GM12878 (cell line): Measurements from ENCODE around the gene ICA1L. TPM values are rescaled to one million over a fixed set of nuclear protein-coding genes. Genes with fewer than 3 reads are reported as not detected.

Experiments used
- ATAC-seq: fragments of 200-7000 bp; cut with Tn5 transposase; 3 replicates; pipeline ENCODE4 v1.9.1; 2020; ENCODE audit warnings: mild to moderate bottlenecking, moderate library complexity
- BruUV-seq: library from RNA; stranded (reverse); fragments of 400-500 nt; replicated peaks from 2 replicates; lab custom pipeline; 2021; lab: Mats Ljungman, UMichigan
- CTCF ChIA-PET: fragments of 300-600 bp; sonication (Branson Sonifier 250); formaldehyde crosslinking; extraction: SDS; loops from one replicate; lab custom pipeline; 2021; ENCODE audit warnings: inconsistent platforms; lab: Yijun Ruan, JAX
- POLR2A ChIA-PET: fragments of 350-600 bp; formaldehyde crosslinking; extraction: SDS; loops from one replicate; lab custom pipeline; 2021; ENCODE audit warnings: inconsistent platforms; lab: Charles Lee
- RAD21 ChIA-PET: fragments of 300-600 bp; sonication (Branson Sonifier 250); formaldehyde crosslinking; loops from one replicate; lab custom pipeline; 2023; ENCODE audit warnings: antibody characterized with exemption; ENCODE audit not compliant: unreplicated experiment; lab: Charles Lee
- SMC1A ChIA-PET: fragments of 300-600 bp; sonication (Branson Sonifier 250); formaldehyde crosslinking; loops from one replicate; lab custom pipeline; 2023; ENCODE audit not compliant: unreplicated experiment, uncharacterized antibody; lab: Charles Lee
- DNase-seq: peaks from one replicate; pipeline ENCODE4 v3.0.0-alpha.2; 2011; ENCODE audit warnings: low read depth, low spot score
- FAIRE-seq: peaks from 3 replicates; lab custom pipeline; 2011; peaks lifted over from hg19 to GRCh38; lab: Jason Lieb, UNC
- H2AFZ ChIP-seq: 2 replicates; pipeline ENCODE4 v1.6.0; 2011; ENCODE audit warnings: low read depth, low read length, control low read depth; ENCODE audit not compliant: control insufficient read depth
- H3K27ac ChIP-seq: 2 replicates; pipeline ENCODE4 v1.5.1; 2011; ENCODE audit warnings: control low read depth; ENCODE audit not compliant: control insufficient read depth, insufficient read depth
- H3K27me3 ChIP-seq, 2 experiments: replicated peaks in 1 of 2; 2 replicates each; pipeline versions ENCODE4 v1.6.0 to v1.6.1; 2011; ENCODE audit warnings: low read length in 1 of 2; ENCODE audit not compliant: control insufficient read depth in 2 of 2, insufficient read depth in 2 of 2
- H3K36me3 ChIP-seq, 2 experiments: 2 replicates each; pipeline ENCODE4 v1.5.1; 2011; ENCODE audit warnings: low read length in 1 of 2; ENCODE audit not compliant: control insufficient read depth in 2 of 2, insufficient read depth in 2 of 2
- H3K4me1 ChIP-seq: 2 replicates; pipeline ENCODE4 v1.6.1; 2011; ENCODE audit warnings: mild to moderate bottlenecking, low read length, moderate library complexity, mixed read lengths; ENCODE audit not compliant: control insufficient read depth, insufficient read depth
- H3K4me2 ChIP-seq: 2 replicates; pipeline ENCODE4 v1.6.0; 2011; ENCODE audit warnings: control low read depth; ENCODE audit not compliant: control insufficient read depth, insufficient read depth
- H3K4me3 ChIP-seq: fragments of 200-600 bp; sonication (generic); 2 replicates; pipeline ENCODE4 v1.5.1; 2016
- H3K79me2 ChIP-seq: 2 replicates; pipeline ENCODE4 v1.6.0; 2011; ENCODE audit warnings: low read length; ENCODE audit not compliant: control insufficient read depth, insufficient read depth
- H3K9ac ChIP-seq: 2 replicates; pipeline ENCODE4 v1.8.0; 2011; ENCODE audit warnings: low read length, control low read depth, mixed read lengths; ENCODE audit not compliant: control insufficient read depth, insufficient read depth
- H3K9me3 ChIP-seq: replicated peaks from 3 replicates; pipeline ENCODE4 v1.5.1; 2011; ENCODE audit warnings: mild to moderate bottlenecking, low read length; ENCODE audit not compliant: control insufficient read depth, insufficient read depth
- H4K20me1 ChIP-seq: 2 replicates; pipeline ENCODE4 v1.6.0; 2011; ENCODE audit not compliant: control insufficient read depth, insufficient read depth
- BRCA1 ChIP-seq: IDR thresholded peaks from 2 replicates; pipeline ENCODE4 v1.6.1; 2011; ENCODE audit warnings: low read depth, low read length, improper control_type of control experiment
- CBX5 ChIP-seq: sonication (generic); IDR thresholded peaks from 2 replicates; pipeline ENCODE4 v1.6.1; 2016; ENCODE audit warnings: low read depth, moderate library complexity, mild to moderate bottlenecking, inconsistent platforms
- MEF2B ChIP-seq: fragments of 450-650 bp; IDR thresholded peaks from 2 replicates; pipeline ENCODE4 v1.6.1; 2018; ENCODE audit warnings: mild to moderate bottlenecking, moderate library complexity; ENCODE audit not compliant: partially characterized antibody, poor library complexity, severe bottlenecking
- MTA3 ChIP-seq: IDR thresholded peaks from 2 replicates; pipeline ENCODE4 v1.6.1; 2012; ENCODE audit warnings: low read length, inconsistent platforms, borderline replicate concordance
- MYB ChIP-seq: fragments of 150-350 bp; IDR thresholded peaks from 2 replicates; pipeline ENCODE4 v1.6.1; 2014; ENCODE audit warnings: mild to moderate bottlenecking, low read depth, low read length, borderline replicate concordance
- PML ChIP-seq: IDR thresholded peaks from 2 replicates; pipeline ENCODE4 v1.6.1; 2012; ENCODE audit warnings: low read length, inconsistent platforms
- RBBP5 ChIP-seq: fragments of 200-600 bp; sonication (generic); conservative IDR thresholded peaks from 2 replicates; pipeline ENCODE4 v1.6.1; 2016
- SIX5 ChIP-seq: IDR thresholded peaks from 2 replicates; pipeline ENCODE4 v1.6.1; 2011; ENCODE audit warnings: mild to moderate bottlenecking, low read depth, low read length, moderate library complexity; ENCODE audit not compliant: severe bottlenecking
- SMAD5 ChIP-seq: IDR thresholded peaks from 2 replicates; pipeline ENCODE4 v1.6.1; 2016; ENCODE audit warnings: antibody characterized with exemption, low read depth
- SRF ChIP-seq, 2 experiments: IDR thresholded peaks; 2 replicates each; pipeline ENCODE4 v1.6.1; 2011; ENCODE audit warnings: low read depth in 2 of 2, low read length in 2 of 2, mild to moderate bottlenecking in 1 of 2, moderate library complexity in 1 of 2
- WRNIP1 ChIP-seq: IDR thresholded peaks from 2 replicates; pipeline ENCODE4 v1.6.1; 2011; ENCODE audit warnings: low read depth, low read length, improper control_type of control experiment, borderline replicate concordance
- ZNF384 ChIP-seq: IDR thresholded peaks from 2 replicates; pipeline ENCODE4 v1.6.1; 2012; ENCODE audit warnings: low read depth, mild to moderate bottlenecking, low read length, improper control_type of control experiment, borderline replicate concordance
- WGBS: methylation state at CpG from one replicate; pipeline ENCODE4 v1.1.6; 2016; ENCODE audit warnings: low lambda C conversion rate; ENCODE audit not compliant: insufficient replicate concordance, insufficient coverage; ENCODE audit errors: missing lambda C conversion rate; 5-methylcytosine and 5-hydroxymethylcytosine counted together
- in situ Hi-C: fragments of 300-500 bp; cut with MboI; formaldehyde crosslinking; loops from 9 replicates; pipeline ENCODE4 v1.14.3; 2018; ENCODE audit warnings: mixed read lengths
- intact Hi-C: fragments of 100-400 bp; cut with micrococcal nuclease; formaldehyde crosslinking; loops from one replicate; pipeline ENCODE4 v1.14.2; 2022; ENCODE audit not compliant: unreplicated experiment
- polyA plus RNA-seq, 11 experiments: library from polyadenylated mRNA; depleted of rRNA in 4 of 11; unstranded in 6 of 11; stranded (reverse) in 5 of 11; fragments of >200 nt; fragmentation: Nextera tagmentation in 4 of 11; fragmentation: Illumina TruSeq in 1 of 11; extraction: Ambion mirVana in 4 of 11; extraction: Trizol in 1 of 11; gene quantifications; 1 replicate in 1 of 11; 2 replicates in 10 of 11; pipeline versions ENCODE4 v1.2.1 to v1.2.3, GENCODE V29; 2011 to 2016; ENCODE audit warnings: inconsistent platforms in 2 of 11, missing spikeins in 2 of 11, low read depth in 1 of 11
- total RNA-seq, 4 experiments: library from RNA; depleted of rRNA in 3 of 4; stranded (reverse); fragments of >200 nt in 3 of 4; fragmentation: Illumina TruSeq in 1 of 4; extraction: Trizol in 1 of 4; gene quantifications; 2 replicates each; pipeline versions ENCODE4 v1.2.1 to v1.2.3, GENCODE V29; 2013 to 2021
- TF ChIP-seq, protein P1 (sequence below): IDR thresholded peaks from 2 replicates; pipeline ENCODE4 v1.6.1; 2012; ENCODE audit warnings: improper control_type of control experiment, low read depth, low read length; ENCODE audit not compliant: insufficient replicate concordance
- TF ChIP-seq, protein P2 (sequence below): IDR thresholded peaks from 2 replicates; pipeline ENCODE4 v1.6.1; 2012; ENCODE audit warnings: low read length, inconsistent platforms
- TF ChIP-seq, protein P3 (sequence below): IDR thresholded peaks from 2 replicates; pipeline ENCODE4 v1.6.1; 2011; ENCODE audit warnings: low read depth, mild to moderate bottlenecking, low read length, moderate library complexity, borderline replicate concordance; ENCODE audit errors: extremely low read depth

The ICA1L gene
- total and polyA plus RNA-seq, 10 of the 15 experiments (the other 5 are each of a cell fraction or from before 2014, with no cell fraction given): 0.85 to 7.4 (median 3.6) TPM

DNA sequence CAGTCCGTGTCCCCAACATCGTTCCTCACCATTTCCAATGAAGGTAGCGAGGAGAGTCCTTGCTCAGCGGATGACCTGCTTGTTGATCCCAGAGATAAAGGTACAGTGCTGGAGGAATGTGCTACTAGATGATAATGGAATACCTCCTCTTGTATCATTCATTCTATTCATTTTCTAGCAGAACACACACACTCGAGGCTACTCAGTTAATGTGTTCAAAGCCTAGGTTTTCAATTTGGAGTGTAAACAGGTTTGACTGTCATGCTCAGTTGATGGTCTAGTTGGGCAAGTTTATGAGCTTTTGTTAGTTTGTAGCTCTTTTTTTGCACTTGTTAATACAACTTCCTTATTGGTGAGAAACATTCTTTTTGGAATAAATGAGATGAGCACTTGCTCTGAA, 114.2 kb downstream of the ICA1L start:
- ChIA-PET POLR2A (no interaction called here), SMC1A (interaction anchor here (1.0 to 1.7 kb wide), 2 partner anchors 156 to 169 kb away, joined by 3 to 4 read pairs; no protein-coding TSS in a partner anchor), CTCF (no interaction called here), RAD21 (no interaction called here)
- DNase-seq (no peak), ATAC-seq (no peak), FAIRE-seq (no peak)
- TF ChIP-seq ZNF384 (no peak), CBX5 (no peak), WRNIP1 (no peak), SRF (IDR thresholded peaks at IDR 0.05; ENCODE audit: low read depth in 2 of 2, low read length in 2 of 2) (no peak), MEF2B (no peak), RBBP5 (no peak), SMAD5 (no peak), MYB (no peak), MTA3 (no peak), BRCA1 (no peak), SIX5 (no peak), PML (no peak)
- TF ChIP-seq, protein P1, sequence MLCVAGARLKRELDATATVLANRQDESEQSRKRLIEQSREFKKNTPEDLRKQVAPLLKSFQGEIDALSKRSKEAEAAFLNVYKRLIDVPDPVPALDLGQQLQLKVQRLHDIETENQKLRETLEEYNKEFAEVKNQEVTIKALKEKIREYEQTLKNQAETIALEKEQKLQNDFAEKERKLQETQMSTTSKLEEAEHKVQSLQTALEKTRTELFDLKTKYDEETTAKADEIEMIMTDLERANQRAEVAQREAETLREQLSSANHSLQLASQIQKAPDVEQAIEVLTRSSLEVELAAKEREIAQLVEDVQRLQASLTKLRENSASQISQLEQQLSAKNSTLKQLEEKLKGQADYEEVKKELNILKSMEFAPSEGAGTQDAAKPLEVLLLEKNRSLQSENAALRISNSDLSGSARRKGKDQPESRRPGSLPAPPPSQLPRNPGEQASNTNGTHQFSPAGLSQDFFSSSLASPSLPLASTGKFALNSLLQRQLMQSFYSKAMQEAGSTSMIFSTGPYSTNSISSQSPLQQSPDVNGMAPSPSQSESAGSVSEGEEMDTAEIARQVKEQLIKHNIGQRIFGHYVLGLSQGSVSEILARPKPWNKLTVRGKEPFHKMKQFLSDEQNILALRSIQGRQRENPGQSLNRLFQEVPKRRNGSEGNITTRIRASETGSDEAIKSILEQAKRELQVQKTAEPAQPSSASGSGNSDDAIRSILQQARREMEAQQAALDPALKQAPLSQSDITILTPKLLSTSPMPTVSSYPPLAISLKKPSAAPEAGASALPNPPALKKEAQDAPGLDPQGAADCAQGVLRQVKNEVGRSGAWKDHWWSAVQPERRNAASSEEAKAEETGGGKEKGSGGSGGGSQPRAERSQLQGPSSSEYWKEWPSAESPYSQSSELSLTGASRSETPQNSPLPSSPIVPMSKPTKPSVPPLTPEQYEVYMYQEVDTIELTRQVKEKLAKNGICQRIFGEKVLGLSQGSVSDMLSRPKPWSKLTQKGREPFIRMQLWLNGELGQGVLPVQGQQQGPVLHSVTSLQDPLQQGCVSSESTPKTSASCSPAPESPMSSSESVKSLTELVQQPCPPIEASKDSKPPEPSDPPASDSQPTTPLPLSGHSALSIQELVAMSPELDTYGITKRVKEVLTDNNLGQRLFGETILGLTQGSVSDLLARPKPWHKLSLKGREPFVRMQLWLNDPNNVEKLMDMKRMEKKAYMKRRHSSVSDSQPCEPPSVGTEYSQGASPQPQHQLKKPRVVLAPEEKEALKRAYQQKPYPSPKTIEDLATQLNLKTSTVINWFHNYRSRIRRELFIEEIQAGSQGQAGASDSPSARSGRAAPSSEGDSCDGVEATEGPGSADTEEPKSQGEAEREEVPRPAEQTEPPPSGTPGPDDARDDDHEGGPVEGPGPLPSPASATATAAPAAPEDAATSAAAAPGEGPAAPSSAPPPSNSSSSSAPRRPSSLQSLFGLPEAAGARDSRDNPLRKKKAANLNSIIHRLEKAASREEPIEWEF: no peak
- TF ChIP-seq, protein P2, sequence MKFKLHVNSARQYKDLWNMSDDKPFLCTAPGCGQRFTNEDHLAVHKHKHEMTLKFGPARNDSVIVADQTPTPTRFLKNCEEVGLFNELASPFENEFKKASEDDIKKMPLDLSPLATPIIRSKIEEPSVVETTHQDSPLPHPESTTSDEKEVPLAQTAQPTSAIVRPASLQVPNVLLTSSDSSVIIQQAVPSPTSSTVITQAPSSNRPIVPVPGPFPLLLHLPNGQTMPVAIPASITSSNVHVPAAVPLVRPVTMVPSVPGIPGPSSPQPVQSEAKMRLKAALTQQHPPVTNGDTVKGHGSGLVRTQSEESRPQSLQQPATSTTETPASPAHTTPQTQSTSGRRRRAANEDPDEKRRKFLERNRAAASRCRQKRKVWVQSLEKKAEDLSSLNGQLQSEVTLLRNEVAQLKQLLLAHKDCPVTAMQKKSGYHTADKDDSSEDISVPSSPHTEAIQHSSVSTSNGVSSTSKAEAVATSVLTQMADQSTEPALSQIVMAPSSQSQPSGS: no peak
- TF ChIP-seq, protein P3, sequence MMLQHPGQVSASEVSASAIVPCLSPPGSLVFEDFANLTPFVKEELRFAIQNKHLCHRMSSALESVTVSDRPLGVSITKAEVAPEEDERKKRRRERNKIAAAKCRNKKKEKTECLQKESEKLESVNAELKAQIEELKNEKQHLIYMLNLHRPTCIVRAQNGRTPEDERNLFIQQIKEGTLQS: no peak
- 79% methylated on average over 5 of the region's 5 CpGs for WGBS
- no peaks in the 10 kb centered on the region; a peak in 2 of 4 replicates for H3K36me3 ChIP-seq
- H3K27ac ChIP-seq: no peak overlapping the region
- in situ Hi-C loops (no loop called here), intact Hi-C loops (no loop called here)
- no peaks in the 10 kb centered on the region for H4K20me1 ChIP-seq
- no peaks in the 10 kb centered on the region for H3K4me1 ChIP-seq
- H3K4me3 ChIP-seq: no peak overlapping the region
- BruUV-seq: no TSS peak
- H2AFZ ChIP-seq: no peak overlapping the region
- H3K79me2 ChIP-seq: no peaks in the 10 kb centered on the region
- no peak overlapping the region for H3K9ac ChIP-seq
- no peaks in the 10 kb centered on the region for H3K9me3 ChIP-seq
- H3K27me3 ChIP-seq: no peaks in the 10 kb centered on the region
- H3K4me2 ChIP-seq: no peak overlapping the region
